Measurements from ENCODE around the gene CISTR.

Gene CISTR

GRCh38 chr12:53696655-53697331, 55.0 kb downstream of the CISTR start:
- DNase-seq (ENCODE audit: low read depth), result no peak
- no peak overlapping the region for H3K4me3 ChIP-seq (ENCODE audit: low read depth, low read length)
